Measurements from ENCODE around the gene RPL7L1.
"Not testable (repeated sequence)": the region's sequence is repeated elsewhere in the genome, so short reads cannot be mapped to it uniquely, and the experiment has no call there.

The RPL7L1 gene

GRCh38 chr6:42891199-42891722, 11.8 kb downstream of the RPL7L1 start:
- peak overlapping the region; percentile 73 for H3K4me3 ChIP-seq (ENCODE audit: low read depth, low read length)
- no peak for DNase-seq (ENCODE audit: low read depth)
- TF ChIP-seq, protein P1, sequence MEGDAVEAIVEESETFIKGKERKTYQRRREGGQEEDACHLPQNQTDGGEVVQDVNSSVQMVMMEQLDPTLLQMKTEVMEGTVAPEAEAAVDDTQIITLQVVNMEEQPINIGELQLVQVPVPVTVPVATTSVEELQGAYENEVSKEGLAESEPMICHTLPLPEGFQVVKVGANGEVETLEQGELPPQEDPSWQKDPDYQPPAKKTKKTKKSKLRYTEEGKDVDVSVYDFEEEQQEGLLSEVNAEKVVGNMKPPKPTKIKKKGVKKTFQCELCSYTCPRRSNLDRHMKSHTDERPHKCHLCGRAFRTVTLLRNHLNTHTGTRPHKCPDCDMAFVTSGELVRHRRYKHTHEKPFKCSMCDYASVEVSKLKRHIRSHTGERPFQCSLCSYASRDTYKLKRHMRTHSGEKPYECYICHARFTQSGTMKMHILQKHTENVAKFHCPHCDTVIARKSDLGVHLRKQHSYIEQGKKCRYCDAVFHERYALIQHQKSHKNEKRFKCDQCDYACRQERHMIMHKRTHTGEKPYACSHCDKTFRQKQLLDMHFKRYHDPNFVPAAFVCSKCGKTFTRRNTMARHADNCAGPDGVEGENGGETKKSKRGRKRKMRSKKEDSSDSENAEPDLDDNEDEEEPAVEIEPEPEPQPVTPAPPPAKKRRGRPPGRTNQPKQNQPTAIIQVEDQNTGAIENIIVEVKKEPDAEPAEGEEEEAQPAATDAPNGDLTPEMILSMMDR (IDR thresholded peaks at IDR 0.05; ENCODE audit: insufficient read depth, low read depth, low read length, missing control alignments), result no peak

DNA sequence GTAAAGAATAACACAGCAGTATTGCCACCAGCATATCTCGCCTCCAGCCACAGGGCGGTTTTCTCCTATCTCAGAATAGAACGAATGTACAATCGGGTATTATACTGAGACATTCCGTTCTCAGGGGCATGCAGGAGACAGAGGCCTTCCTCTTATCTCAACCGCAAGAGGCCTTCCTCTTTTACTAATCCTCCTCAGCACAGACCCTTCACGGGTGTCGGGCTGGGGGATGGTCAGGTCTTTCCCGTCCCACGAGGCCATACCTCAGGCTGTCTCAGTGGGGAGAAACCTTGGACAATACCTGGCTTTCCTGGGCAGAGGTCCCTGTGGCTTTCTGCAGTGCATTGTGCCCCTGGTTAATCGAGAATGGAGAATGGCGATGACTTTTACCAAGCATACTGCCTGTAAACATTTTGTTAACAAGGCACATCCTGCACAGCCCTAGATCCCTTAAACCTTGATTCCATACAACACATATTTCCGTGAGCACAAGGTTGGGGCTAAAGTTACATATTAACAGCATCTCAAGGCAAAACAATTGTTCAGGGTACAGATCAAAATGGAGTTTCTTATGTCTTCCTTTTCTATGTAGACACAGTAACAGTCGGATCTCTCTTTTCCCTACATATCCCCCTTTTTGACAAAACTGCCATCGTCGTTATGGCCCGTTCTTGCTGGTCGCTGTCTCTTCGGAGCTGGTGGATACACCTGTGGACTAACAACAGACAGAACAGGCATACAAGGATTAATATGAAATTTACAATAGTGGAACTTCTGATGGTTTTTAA, 14.8 kb downstream of the RPL7L1 start:
- DNase-seq (ENCODE audit: low read depth), result peak; percentile 36
- H3K4me3 ChIP-seq (ENCODE audit: low read depth, low read length), result not testable (repeated sequence)

DNA sequence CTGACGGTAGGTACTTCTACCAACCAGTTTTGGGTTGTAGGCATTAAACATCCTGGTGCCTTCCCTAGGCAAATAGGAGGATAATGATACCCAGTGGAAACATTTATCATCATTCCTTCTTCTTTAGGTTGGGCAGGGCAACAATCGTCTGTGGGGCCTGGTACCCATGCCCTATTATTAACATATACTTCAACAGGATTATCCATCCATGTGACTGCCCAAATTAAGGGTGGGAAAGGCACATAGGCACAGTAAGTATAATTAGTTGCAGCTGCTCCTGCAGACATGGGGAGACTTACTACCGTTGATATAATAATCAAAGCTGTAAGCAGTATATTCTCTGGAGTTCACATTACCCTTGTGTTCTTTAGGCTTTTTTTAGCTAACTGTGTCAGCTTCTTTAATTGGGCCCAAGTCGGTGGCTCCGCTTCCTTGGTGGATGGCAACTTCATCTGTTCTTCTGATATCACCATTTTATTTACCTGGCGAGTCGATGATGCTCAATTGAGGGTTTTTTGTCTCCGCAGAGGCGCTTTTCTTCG, 16.8 kb downstream of the RPL7L1 start:
- DNase-seq (ENCODE audit: low read depth), result no peak
- TF ChIP-seq, protein P1 (IDR thresholded peaks at IDR 0.05; ENCODE audit: insufficient read depth, low read depth, low read length, missing control alignments), result no peak
- H3K4me3 ChIP-seq (ENCODE audit: low read depth, low read length), result no peak overlapping the region

DNA sequence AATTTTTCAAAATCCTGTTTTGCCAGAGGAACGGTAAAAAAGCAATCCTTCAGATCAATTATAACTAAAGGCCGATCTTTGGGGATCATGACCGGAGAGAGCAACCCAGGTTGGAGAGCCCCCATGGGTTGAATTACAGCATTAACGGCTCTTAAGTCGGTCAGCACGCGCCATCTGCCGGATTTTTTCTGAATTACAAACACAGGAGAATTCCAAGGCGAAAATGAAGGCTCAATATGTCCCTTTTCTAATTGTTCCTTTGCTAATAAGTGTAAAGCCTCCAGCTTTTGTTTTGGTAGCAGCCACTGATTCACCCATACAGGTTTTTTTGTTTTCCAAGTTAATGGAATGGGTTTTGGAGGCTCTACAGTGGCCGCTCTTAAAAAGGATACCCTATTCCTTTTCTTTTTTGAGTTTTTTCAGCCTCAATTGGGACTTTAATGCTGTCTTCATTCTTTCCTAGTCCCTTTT, 19.5 kb downstream of the RPL7L1 start:
- TF ChIP-seq, protein P1 (IDR thresholded peaks at IDR 0.05; ENCODE audit: insufficient read depth, low read depth, low read length, missing control alignments), result peak; percentile 52
- no peak overlapping the region for H3K4me3 ChIP-seq (ENCODE audit: low read depth, low read length)
- DNase-seq (ENCODE audit: low read depth), result peak; percentile 84

DNA sequence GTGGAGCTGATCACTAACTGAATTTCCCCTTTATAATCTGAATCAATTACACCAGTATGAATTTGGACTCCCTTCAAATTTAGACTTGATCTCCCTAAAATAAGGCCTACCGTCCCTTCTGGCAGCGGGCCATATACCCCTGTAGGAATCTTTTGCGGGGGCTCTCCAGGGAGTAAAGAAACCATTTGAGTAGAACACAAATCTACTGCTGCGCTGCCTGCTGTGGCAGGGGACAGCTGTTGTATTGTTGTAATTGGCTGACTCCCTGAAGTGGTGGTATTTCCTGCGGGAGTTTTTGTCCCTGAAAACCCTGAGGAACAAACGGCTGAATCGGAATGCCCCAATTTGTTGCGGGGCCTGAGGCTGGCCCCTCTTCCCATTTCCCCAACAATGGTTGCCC, 20.5 kb downstream of the RPL7L1 start:
- no peak for DNase-seq (ENCODE audit: low read depth)
- TF ChIP-seq, protein P1 (IDR thresholded peaks at IDR 0.05; ENCODE audit: insufficient read depth, low read depth, low read length, missing control alignments), result no peak
- H3K4me3 ChIP-seq (ENCODE audit: low read depth, low read length), result no peak overlapping the region

- H3K4me3 ChIP-seq (ENCODE audit: low read depth, low read length), result no peak overlapping the region
- peak; percentile 88 for DNase-seq (ENCODE audit: low read depth)
- TF ChIP-seq, protein P1 (IDR thresholded peaks at IDR 0.05; ENCODE audit: insufficient read depth, low read depth, low read length, missing control alignments), result peak; percentile 79
These were observed 22.1 kb downstream of the RPL7L1 start for GRCh38 chr6:42901538-42901957.

DNA sequence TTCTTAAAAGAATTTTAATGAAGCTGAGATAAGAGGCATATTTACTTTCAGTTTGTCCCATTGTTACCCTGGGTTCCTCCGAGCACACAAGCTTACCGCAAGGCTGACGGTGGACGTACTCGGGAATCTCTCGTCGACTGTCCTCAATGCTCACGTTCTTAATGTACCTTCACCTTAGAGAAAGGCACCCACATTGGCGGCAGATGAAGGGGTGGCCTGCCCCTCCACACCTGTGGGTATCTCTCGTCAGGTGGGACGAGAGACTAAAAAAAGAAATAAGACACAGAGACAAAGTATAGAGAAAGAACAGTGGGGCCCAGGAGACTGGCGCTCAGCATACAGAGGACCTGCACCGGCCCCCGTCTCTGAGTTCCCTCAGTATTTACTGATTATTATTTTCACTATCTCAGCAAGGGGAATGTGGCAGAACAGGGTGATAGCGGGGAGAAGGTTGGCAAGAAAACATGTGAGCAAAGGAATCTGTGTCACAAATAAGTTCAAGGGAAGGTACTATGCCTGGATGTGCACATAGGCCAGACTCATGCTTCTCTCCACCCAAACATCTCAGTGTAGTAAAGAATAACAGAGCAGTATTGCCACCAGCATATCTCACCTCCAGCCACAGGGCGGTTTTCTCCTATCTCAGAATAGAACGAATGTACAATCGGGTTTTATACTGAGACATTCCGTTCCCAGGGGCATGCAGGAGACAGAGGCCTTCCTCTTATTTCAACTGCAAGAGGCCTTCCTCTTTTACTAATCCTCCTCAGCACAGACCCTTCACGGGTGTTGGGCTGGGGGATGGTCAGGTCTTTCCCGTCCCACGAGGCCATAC, 23.2 kb downstream of the RPL7L1 start:
- H3K4me3 ChIP-seq (ENCODE audit: low read depth, low read length), result not testable (repeated sequence)

More for the DNA sequence above, 23.2 kb downstream of the RPL7L1 start:
- not testable (repeated sequence) for DNase-seq (ENCODE audit: low read depth)
